WTC11 (cell line): ENCODE results near the gene ZNF780B. TPM values are rescaled to one million over a fixed set of nuclear protein-coding genes. Genes with fewer than 3 reads are reported as not detected.

Source experiments
- ATAC-seq: fragments of 200-7000 bp; cut with Tn5 transposase; 2 replicates; pipeline ENCODE4 v1.10.0; 2021; ENCODE audit warnings: mild to moderate bottlenecking, moderate library complexity
- CTCF ChIA-PET: fragments of 300-600 bp; sonication (Branson Sonifier 250); formaldehyde crosslinking; loops from one replicate; lab custom pipeline; 2021; ENCODE audit warnings: antibody characterized with exemption; lab: Charles Lee
- POLR2A ChIA-PET: fragments of 350-600 bp; sonication (Branson Sonifier 250); formaldehyde crosslinking; loops from one replicate; lab custom pipeline; 2021; ENCODE audit warnings: antibody characterized with exemption; lab: Charles Lee
- DNase-seq: peaks from one replicate; pipeline ENCODE4 v3.0.0; 2021; ENCODE audit warnings: low spot score
- H3K27ac Mint-ChIP-seq: 2 replicates; pipeline ENCODE4 v1.8.0; 2021; ENCODE audit warnings: mixed read lengths
- H3K27me3 Mint-ChIP-seq: 2 replicates; pipeline ENCODE4 v1.8.0; 2021; ENCODE audit warnings: low read depth, mild to moderate bottlenecking, moderate library complexity, mixed read lengths
- H3K36me3 Mint-ChIP-seq: 2 replicates; pipeline ENCODE4 v1.8.0; 2021; ENCODE audit warnings: mixed read lengths
- H3K4me1 Mint-ChIP-seq: 2 replicates; pipeline ENCODE4 v1.8.0; 2022; ENCODE audit warnings: mixed read lengths
- H3K4me3 Mint-ChIP-seq: 2 replicates; pipeline ENCODE4 v1.8.0; 2021; ENCODE audit warnings: mild to moderate bottlenecking, moderate library complexity, mixed read lengths
- H3K9me3 Mint-ChIP-seq: 2 replicates; pipeline ENCODE4 v1.8.0; 2021; ENCODE audit warnings: mixed read lengths
- EMX1 ChIP-seq: fragments of 250-450 bp; sonication (Bioruptor Pico); IDR thresholded peaks from 2 replicates; pipeline ENCODE4 v1.8.0; 2021; ENCODE audit warnings: mild to moderate bottlenecking
- ESRRA ChIP-seq: sonication (generic); formaldehyde crosslinking; IDR thresholded peaks from 2 replicates; pipeline ENCODE4 v1.8.1; 2022; ENCODE audit warnings: mild to moderate bottlenecking, missing genetic modification reagents, borderline replicate concordance
- GABPB1 ChIP-seq: sonication (generic); formaldehyde crosslinking; IDR thresholded peaks from 2 replicates; pipeline ENCODE4 v1.8.1; 2023; ENCODE audit warnings: mild to moderate bottlenecking, missing genetic modification reagents
- GTF2I ChIP-seq: fragments of 250-450 bp; sonication (Bioruptor Pico); conservative IDR thresholded peaks from 2 replicates; pipeline ENCODE4 v1.4.0; 2021; ENCODE audit warnings: mild to moderate bottlenecking
- IRF2 ChIP-seq: sonication (generic); formaldehyde crosslinking; IDR thresholded peaks from 2 replicates; pipeline ENCODE4 v1.8.0; 2022; ENCODE audit warnings: low read depth, missing genetic modification reagents, borderline replicate concordance
- JAZF1 ChIP-seq: fragments of 250-450 bp; sonication (Bioruptor Pico); IDR thresholded peaks from 2 replicates; pipeline ENCODE4 v1.9.0; 2021; ENCODE audit warnings: moderate library complexity, mild to moderate bottlenecking, inconsistent platforms
- NR3C1 ChIP-seq: sonication (generic); formaldehyde crosslinking; conservative IDR thresholded peaks from 2 replicates; pipeline ENCODE4 v1.8.1; 2023; ENCODE audit warnings: low read depth, mild to moderate bottlenecking, missing genetic modification reagents
- RELA ChIP-seq: sonication (generic); formaldehyde crosslinking; IDR thresholded peaks from 2 replicates; pipeline ENCODE4 v1.8.1; 2022; ENCODE audit warnings: missing genetic modification reagents, mild to moderate bottlenecking, borderline replicate concordance
- TEAD4 ChIP-seq: sonication (generic); formaldehyde crosslinking; IDR thresholded peaks from 2 replicates; pipeline ENCODE4 v1.8.0; 2022; ENCODE audit warnings: mild to moderate bottlenecking, missing genetic modification reagents
- ZNF138 ChIP-seq: sonication (generic); formaldehyde crosslinking; conservative IDR thresholded peaks from 2 replicates; pipeline ENCODE4 v1.8.1; 2022; ENCODE audit warnings: mild to moderate bottlenecking, moderate library complexity, missing genetic modification reagents
- ZNF232 ChIP-seq: sonication (generic); formaldehyde crosslinking; IDR thresholded peaks from 2 replicates; pipeline ENCODE4 v1.8.0; 2022; ENCODE audit warnings: mild to moderate bottlenecking, missing genetic modification reagents
- ZNF416 ChIP-seq: fragments of 250-450 bp; sonication (Bioruptor Pico); IDR thresholded peaks from 2 replicates; pipeline ENCODE4 v1.9.0; 2021; ENCODE audit warnings: mild to moderate bottlenecking, inconsistent platforms
- ZNF671 ChIP-seq: fragments of 250-450 bp; sonication (Bioruptor Pico); IDR thresholded peaks from 2 replicates; pipeline ENCODE4 v1.8.0; 2021; ENCODE audit warnings: mild to moderate bottlenecking
- total RNA-seq: library from RNA; stranded (reverse); gene quantifications from 3 replicates; pipeline ENCODE4 v1.2.3, GENCODE V29; 2021
- TF ChIP-seq, protein P1 (sequence below): fragments of 200-600 bp; IDR thresholded peaks from 2 replicates; pipeline ENCODE4 v1.8.0; 2022; ENCODE audit warnings: antibody characterized with exemption
- TF ChIP-seq, protein P2 (sequence below): sonication (generic); formaldehyde crosslinking; IDR thresholded peaks from 2 replicates; pipeline ENCODE4 v1.8.0; 2022; ENCODE audit warnings: mild to moderate bottlenecking, missing genetic modification reagents
- TF ChIP-seq, protein P3 (sequence below): sonication (generic); formaldehyde crosslinking; IDR thresholded peaks from 2 replicates; pipeline ENCODE4 v1.8.1; 2022; ENCODE audit warnings: missing genetic modification reagents, borderline replicate concordance
- TF ChIP-seq, protein P4 (sequence below): sonication (generic); formaldehyde crosslinking; IDR thresholded peaks from 2 replicates; pipeline ENCODE4 v1.8.1; 2023; ENCODE audit warnings: mild to moderate bottlenecking, missing genetic modification reagents
- TF ChIP-seq, protein P5 (sequence below): sonication (generic); formaldehyde crosslinking; IDR thresholded peaks from 2 replicates; pipeline ENCODE4 v1.8.1; 2023; ENCODE audit warnings: mild to moderate bottlenecking, missing genetic modification reagents, moderate library complexity
- TF ChIP-seq, protein P6 (sequence below): sonication (generic); formaldehyde crosslinking; IDR thresholded peaks from 2 replicates; pipeline ENCODE4 v1.8.1; 2023; ENCODE audit warnings: mild to moderate bottlenecking, missing genetic modification reagents
- TF ChIP-seq, protein P7 (sequence below): sonication (generic); formaldehyde crosslinking; IDR thresholded peaks from 2 replicates; pipeline ENCODE4 v1.8.0; 2022; ENCODE audit warnings: mild to moderate bottlenecking, missing genetic modification reagents
- TF ChIP-seq, protein P8 (sequence below): sonication (generic); formaldehyde crosslinking; IDR thresholded peaks from 2 replicates; pipeline ENCODE4 v1.8.1; 2023; ENCODE audit warnings: mild to moderate bottlenecking, moderate library complexity, missing genetic modification reagents

ZNF780B gene
- total RNA-seq, 1 experiment from 2014 or later, result 22.9 TPM

DNA sequence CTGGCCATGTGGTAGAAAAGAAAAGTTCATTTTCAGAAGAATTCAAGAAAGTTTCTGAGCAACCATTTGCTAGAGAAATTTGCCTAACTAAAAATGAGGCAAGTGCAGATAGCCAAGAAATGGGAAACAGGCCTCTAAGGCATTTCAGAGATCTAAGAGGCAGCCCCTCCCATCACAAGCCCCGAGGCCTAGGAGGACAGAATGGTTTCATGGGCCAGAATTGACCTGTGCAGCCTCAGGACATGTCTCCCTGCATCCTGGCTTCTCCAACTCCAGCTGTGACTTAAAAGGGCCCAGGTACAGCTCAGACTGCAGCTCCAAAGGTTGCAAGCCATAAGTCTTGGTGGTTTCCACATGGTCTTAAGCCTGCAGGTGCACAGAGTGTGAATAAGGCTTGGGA lies 62.4 kb downstream of the ZNF780B start:
- no peak for ATAC-seq
- ChIA-PET CTCF (no interaction called here), POLR2A (no interaction called here)
- TF ChIP-seq TEAD4, result no peak
- TF ChIP-seq GABPB1 (CRISPR knock-in tag), result no peak
- TF ChIP-seq, protein P1, sequence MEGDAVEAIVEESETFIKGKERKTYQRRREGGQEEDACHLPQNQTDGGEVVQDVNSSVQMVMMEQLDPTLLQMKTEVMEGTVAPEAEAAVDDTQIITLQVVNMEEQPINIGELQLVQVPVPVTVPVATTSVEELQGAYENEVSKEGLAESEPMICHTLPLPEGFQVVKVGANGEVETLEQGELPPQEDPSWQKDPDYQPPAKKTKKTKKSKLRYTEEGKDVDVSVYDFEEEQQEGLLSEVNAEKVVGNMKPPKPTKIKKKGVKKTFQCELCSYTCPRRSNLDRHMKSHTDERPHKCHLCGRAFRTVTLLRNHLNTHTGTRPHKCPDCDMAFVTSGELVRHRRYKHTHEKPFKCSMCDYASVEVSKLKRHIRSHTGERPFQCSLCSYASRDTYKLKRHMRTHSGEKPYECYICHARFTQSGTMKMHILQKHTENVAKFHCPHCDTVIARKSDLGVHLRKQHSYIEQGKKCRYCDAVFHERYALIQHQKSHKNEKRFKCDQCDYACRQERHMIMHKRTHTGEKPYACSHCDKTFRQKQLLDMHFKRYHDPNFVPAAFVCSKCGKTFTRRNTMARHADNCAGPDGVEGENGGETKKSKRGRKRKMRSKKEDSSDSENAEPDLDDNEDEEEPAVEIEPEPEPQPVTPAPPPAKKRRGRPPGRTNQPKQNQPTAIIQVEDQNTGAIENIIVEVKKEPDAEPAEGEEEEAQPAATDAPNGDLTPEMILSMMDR, result no peak
- no peak for TF ChIP-seq EMX1
- TF ChIP-seq, protein P2, sequence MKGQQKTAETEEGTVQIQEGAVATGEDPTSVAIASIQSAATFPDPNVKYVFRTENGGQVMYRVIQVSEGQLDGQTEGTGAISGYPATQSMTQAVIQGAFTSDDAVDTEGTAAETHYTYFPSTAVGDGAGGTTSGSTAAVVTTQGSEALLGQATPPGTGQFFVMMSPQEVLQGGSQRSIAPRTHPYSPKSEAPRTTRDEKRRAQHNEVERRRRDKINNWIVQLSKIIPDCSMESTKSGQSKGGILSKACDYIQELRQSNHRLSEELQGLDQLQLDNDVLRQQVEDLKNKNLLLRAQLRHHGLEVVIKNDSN (CRISPR knock-in tag), result no peak
- TF ChIP-seq NR3C1 (CRISPR knock-in tag), result no peak
- TF ChIP-seq JAZF1, result no peak
- no peak for TF ChIP-seq ZNF416 (CRISPR knock-in tag)
- TF ChIP-seq, protein P3, sequence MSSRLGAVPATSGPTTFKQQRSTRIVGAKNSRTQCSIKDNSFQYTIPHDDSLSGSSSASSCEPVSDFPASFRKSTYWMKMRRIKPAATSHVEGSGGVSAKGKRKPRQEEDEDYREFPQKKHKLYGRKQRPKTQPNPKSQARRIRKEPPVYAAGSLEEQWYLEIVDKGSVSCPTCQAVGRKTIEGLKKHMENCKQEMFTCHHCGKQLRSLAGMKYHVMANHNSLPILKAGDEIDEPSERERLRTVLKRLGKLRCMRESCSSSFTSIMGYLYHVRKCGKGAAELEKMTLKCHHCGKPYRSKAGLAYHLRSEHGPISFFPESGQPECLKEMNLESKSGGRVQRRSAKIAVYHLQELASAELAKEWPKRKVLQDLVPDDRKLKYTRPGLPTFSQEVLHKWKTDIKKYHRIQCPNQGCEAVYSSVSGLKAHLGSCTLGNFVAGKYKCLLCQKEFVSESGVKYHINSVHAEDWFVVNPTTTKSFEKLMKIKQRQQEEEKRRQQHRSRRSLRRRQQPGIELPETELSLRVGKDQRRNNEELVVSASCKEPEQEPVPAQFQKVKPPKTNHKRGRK (CRISPR knock-in tag), result no peak
- no peak for TF ChIP-seq RELA (CRISPR knock-in tag)
- TF ChIP-seq, protein P4, sequence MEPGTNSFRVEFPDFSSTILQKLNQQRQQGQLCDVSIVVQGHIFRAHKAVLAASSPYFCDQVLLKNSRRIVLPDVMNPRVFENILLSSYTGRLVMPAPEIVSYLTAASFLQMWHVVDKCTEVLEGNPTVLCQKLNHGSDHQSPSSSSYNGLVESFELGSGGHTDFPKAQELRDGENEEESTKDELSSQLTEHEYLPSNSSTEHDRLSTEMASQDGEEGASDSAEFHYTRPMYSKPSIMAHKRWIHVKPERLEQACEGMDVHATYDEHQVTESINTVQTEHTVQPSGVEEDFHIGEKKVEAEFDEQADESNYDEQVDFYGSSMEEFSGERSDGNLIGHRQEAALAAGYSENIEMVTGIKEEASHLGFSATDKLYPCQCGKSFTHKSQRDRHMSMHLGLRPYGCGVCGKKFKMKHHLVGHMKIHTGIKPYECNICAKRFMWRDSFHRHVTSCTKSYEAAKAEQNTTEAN (CRISPR knock-in tag), result no peak
- no peak for TF ChIP-seq IRF2 (CRISPR knock-in tag)
- Mint-ChIP-seq H3K4me1 (peaks cover 14% of the 10 kb centered on the region), H3K27ac (no peak overlapping the region), H3K27me3 (no peaks in the 10 kb centered on the region), H3K4me3 (no peak overlapping the region), H3K36me3 (peaks cover 21% of the 10 kb centered on the region), H3K9me3 (peaks cover 28% of the 10 kb centered on the region)
- no peak for DNase-seq

DNA sequence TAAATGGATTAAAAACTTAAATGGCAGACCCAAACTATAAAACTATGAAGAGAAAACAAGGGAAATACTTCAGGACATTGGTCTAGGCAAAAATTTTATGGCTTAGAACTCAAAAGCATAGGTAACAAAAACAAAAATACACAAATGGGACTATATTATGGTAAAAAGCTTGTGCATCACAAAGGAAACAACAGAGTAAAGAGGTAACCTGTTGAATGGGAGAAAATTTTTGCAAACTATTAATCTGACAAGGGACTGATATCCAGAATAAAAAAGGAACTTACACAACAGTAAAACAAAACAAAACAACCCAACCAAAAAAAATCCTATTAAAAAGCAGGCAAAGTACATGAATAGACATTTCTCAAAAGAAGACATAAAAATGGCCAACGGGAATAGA lies 68.4 kb downstream of the ZNF780B start:
- ChIA-PET POLR2A (no interaction called here), CTCF (no interaction called here)
- Mint-ChIP-seq H3K4me3 (no peak overlapping the region), H3K9me3 (peaks cover 50% of the 10 kb centered on the region), H3K4me1 (no peaks in the 10 kb centered on the region), H3K27me3 (peaks cover 5% of the 10 kb centered on the region; the same call in 1 of the 2 replicates), H3K27ac (no peak overlapping the region), H3K36me3 (peaks cover 46% of the 10 kb centered on the region)
- no peak for DNase-seq
- ATAC-seq, result no peak
- TF ChIP-seq ZNF671 (CRISPR knock-in tag), result no peak
- TF ChIP-seq, protein P5, sequence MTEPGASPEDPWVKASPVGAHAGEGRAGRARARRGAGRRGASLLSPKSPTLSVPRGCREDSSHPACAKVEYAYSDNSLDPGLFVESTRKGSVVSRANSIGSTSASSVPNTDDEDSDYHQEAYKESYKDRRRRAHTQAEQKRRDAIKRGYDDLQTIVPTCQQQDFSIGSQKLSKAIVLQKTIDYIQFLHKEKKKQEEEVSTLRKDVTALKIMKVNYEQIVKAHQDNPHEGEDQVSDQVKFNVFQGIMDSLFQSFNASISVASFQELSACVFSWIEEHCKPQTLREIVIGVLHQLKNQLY, result no peak
- no peak for TF ChIP-seq NR3C1 (CRISPR knock-in tag)
- TF ChIP-seq ESRRA (CRISPR knock-in tag), result no peak
- TF ChIP-seq ZNF138 (CRISPR knock-in tag), result no peak

DNA sequence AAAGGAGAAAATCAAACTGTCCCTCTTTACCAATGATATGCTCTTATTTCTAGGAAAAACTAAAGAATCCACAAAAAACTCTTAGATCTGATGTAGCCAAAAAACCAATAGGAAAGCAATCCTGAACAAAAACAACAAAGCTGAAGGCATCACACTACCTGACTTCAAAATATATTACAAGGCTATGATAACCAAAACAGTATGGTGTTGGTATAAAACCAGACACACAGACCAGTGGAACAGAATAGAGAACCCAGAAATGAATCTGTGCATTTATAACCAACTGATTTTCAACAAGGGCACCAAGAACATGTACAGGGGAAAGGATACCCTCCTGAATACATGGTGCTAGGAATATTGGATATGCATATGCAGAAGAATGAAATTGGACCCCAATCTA lies 68.9 kb downstream of the ZNF780B start:
- Mint-ChIP-seq H3K9me3 (peaks cover 50% of the 10 kb centered on the region), H3K27ac (no peak overlapping the region), H3K36me3 (peaks cover 50% of the 10 kb centered on the region), H3K27me3 (peaks cover 5% of the 10 kb centered on the region; the same call in 1 of the 2 replicates), H3K4me1 (no peaks in the 10 kb centered on the region), H3K4me3 (no peak overlapping the region)
- ATAC-seq, result no peak
- DNase-seq, result no peak
- ChIA-PET POLR2A (no interaction called here), CTCF (no interaction called here)
- TF ChIP-seq, protein P3 (CRISPR knock-in tag), result no peak
- TF ChIP-seq, protein P6, sequence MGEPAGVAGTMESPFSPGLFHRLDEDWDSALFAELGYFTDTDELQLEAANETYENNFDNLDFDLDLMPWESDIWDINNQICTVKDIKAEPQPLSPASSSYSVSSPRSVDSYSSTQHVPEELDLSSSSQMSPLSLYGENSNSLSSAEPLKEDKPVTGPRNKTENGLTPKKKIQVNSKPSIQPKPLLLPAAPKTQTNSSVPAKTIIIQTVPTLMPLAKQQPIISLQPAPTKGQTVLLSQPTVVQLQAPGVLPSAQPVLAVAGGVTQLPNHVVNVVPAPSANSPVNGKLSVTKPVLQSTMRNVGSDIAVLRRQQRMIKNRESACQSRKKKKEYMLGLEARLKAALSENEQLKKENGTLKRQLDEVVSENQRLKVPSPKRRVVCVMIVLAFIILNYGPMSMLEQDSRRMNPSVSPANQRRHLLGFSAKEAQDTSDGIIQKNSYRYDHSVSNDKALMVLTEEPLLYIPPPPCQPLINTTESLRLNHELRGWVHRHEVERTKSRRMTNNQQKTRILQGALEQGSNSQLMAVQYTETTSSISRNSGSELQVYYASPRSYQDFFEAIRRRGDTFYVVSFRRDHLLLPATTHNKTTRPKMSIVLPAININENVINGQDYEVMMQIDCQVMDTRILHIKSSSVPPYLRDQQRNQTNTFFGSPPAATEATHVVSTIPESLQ (CRISPR knock-in tag), result no peak
- TF ChIP-seq, protein P7, sequence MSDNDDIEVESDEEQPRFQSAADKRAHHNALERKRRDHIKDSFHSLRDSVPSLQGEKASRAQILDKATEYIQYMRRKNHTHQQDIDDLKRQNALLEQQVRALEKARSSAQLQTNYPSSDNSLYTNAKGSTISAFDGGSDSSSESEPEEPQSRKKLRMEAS (CRISPR knock-in tag), result no peak
- no peak for TF ChIP-seq GTF2I (CRISPR knock-in tag)
- no peak for TF ChIP-seq ESRRA (CRISPR knock-in tag)
- TF ChIP-seq, protein P8, sequence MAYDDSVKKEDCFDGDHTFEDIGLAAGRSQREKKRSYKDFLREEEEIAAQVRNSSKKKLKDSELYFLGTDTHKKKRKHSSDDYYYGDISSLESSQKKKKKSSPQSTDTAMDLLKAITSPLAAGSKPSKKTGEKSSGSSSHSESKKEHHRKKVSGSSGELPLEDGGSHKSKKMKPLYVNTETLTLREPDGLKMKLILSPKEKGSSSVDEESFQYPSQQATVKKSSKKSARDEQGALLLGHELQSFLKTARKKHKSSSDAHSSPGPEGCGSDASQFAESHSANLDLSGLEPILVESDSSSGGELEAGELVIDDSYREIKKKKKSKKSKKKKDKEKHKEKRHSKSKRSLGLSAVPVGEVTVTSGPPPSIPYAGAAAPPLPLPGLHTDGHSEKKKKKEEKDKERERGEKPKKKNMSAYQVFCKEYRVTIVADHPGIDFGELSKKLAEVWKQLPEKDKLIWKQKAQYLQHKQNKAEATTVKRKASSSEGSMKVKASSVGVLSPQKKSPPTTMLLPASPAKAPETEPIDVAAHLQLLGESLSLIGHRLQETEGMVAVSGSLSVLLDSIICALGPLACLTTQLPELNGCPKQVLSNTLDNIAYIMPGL (CRISPR knock-in tag), result no peak
- TF ChIP-seq ZNF232 (CRISPR knock-in tag), result no peak
- TF ChIP-seq ZNF671 (CRISPR knock-in tag), result no peak
